K562 (cell line): ENCODE measurements around the gene TACR2. TPM values are rescaled to one million over a fixed set of nuclear protein-coding genes. Genes with fewer than 3 reads are reported as not detected.

Experiments used
- ATAC-seq: fragments of 200-7000 bp; cut with Tn5 transposase; 3 replicates; pipeline ENCODE4 v1.9.1; 2020; ENCODE audit warnings: moderate library complexity
- BruUV-seq: library from RNA; stranded (reverse); fragments of 400-500 nt; replicated peaks from 2 replicates; lab custom pipeline; 2021; lab: Mats Ljungman, UMichigan
- CTCF ChIA-PET: fragments of 300-600 bp; formaldehyde crosslinking; extraction: SDS; loops from one replicate; lab custom pipeline; 2021; ENCODE audit warnings: low intra/inter-chr PET ratio; lab: Yijun Ruan, JAX
- POLR2A ChIA-PET: fragments of 300-600, 350-650 bp; sonication (Branson Sonifier 250); formaldehyde crosslinking; extraction: SDS; loops from one replicate; lab custom pipeline; 2021; ENCODE audit warnings: antibody characterized with exemption, inconsistent platforms; lab: Yijun Ruan, JAX
- DNase-seq, 4 experiments: peaks; one replicate each; pipeline versions ENCODE4 v3.0.0 to v3.0.0-alpha.2; 2011 to 2018; ENCODE audit warnings: low spot score in 3 of 4, mixed read lengths in 3 of 4; ENCODE audit errors: extremely low read depth in 1 of 4
- FAIRE-seq: peaks from 2 replicates; lab custom pipeline; 2011; peaks lifted over from hg19 to GRCh38; lab: Jason Lieb, UNC
- H2AFZ ChIP-seq: 2 replicates; pipeline ENCODE4 v1.6.0; 2011; ENCODE audit warnings: low read depth, low read length, control low read depth, inconsistent platforms
- H3K27ac ChIP-seq: fragments of 200-600 bp; 3 replicates; pipeline ENCODE4 v1.8.0; 2011; ENCODE audit warnings: low read depth, mild to moderate bottlenecking, control low read depth, inconsistent platforms, low read length, moderate library complexity, mixed read lengths; ENCODE audit errors: extremely low read depth
- H3K27me3 ChIP-seq, 2 experiments: fragments of 300-600 bp in 1 of 2; 2 replicates in 1 of 2; 3 replicates in 1 of 2; pipeline versions ENCODE4 v1.6.0 to v1.8.0; 2011; ENCODE audit warnings: inconsistent platforms in 2 of 2, low read length in 2 of 2, mild to moderate bottlenecking in 1 of 2, mixed read lengths in 1 of 2, moderate library complexity in 1 of 2; ENCODE audit not compliant: control insufficient read depth in 2 of 2, insufficient read depth in 2 of 2
- H3K36me3 ChIP-seq: fragments of 300-600 bp; 3 replicates; pipeline ENCODE4 v1.8.0; 2011; ENCODE audit warnings: mild to moderate bottlenecking, low read length, inconsistent platforms; ENCODE audit not compliant: control insufficient read depth, insufficient read depth
- H3K4me1 ChIP-seq, 2 experiments: fragments of 200-600 bp in 1 of 2; replicated peaks in 1 of 2; 2 replicates in 1 of 2; 3 replicates in 1 of 2; pipeline versions ENCODE4 v1.5.1 to v1.8.0; 2011; ENCODE audit warnings: inconsistent platforms in 2 of 2, low read length in 2 of 2, mild to moderate bottlenecking in 1 of 2, mixed read lengths in 1 of 2, moderate library complexity in 1 of 2; ENCODE audit not compliant: control insufficient read depth in 2 of 2, insufficient read depth in 2 of 2
- H3K4me2 ChIP-seq: 2 replicates; pipeline ENCODE4 v1.6.1; 2011; ENCODE audit warnings: low read length, control low read depth, inconsistent platforms, mixed read lengths; ENCODE audit not compliant: insufficient read depth
- H3K4me3 ChIP-seq: fragments of 200-600 bp; sonication (generic), shearing (Covaris generic); 2 replicates; pipeline ENCODE4 v1.5.1; 2016; ENCODE audit warnings: control low read depth, inconsistent platforms
- H3K79me2 ChIP-seq: fragments of 200-600 bp; 3 replicates; pipeline ENCODE4 v1.8.0; 2011; ENCODE audit warnings: low read length, inconsistent platforms; ENCODE audit not compliant: control insufficient read depth, insufficient read depth
- H3K9ac ChIP-seq, 2 experiments: 2 replicates each; pipeline versions ENCODE4 v1.6.0 to v1.6.1; 2011; ENCODE audit warnings: low read depth in 2 of 2, low read length in 2 of 2, control low read depth in 1 of 2, inconsistent platforms in 1 of 2, mild to moderate bottlenecking in 1 of 2, mixed read lengths in 1 of 2; ENCODE audit not compliant: insufficient read depth in 1 of 2
- H3K9me1 ChIP-seq: one replicate; pipeline ENCODE4 v1.6.0; 2011; ENCODE audit warnings: inconsistent platforms, mild to moderate bottlenecking, low read length, moderate library complexity; ENCODE audit not compliant: control insufficient read depth, insufficient read depth
- H3K9me3 ChIP-seq: replicated peaks from 2 replicates; pipeline ENCODE4 v1.5.1; 2011; ENCODE audit warnings: low read depth, low read length, inconsistent platforms; ENCODE audit not compliant: control insufficient read depth, insufficient read depth
- H4K20me1 ChIP-seq: replicated peaks from 2 replicates; pipeline ENCODE4 v1.6.1; 2011; ENCODE audit warnings: low read length, inconsistent platforms, mixed read lengths; ENCODE audit not compliant: control insufficient read depth, insufficient read depth
- BMI1 ChIP-seq: fragments of 150-350 bp; IDR thresholded peaks from 2 replicates; pipeline ENCODE4 v1.6.1; 2014; ENCODE audit warnings: low read length
- DMBX1 ChIP-seq: fragments of 250-450 bp; sonication (Bioruptor Pico); IDR thresholded peaks from 2 replicates; pipeline ENCODE4 v1.8.0; 2022; ENCODE audit warnings: inconsistent platforms, mild to moderate bottlenecking, moderate library complexity, borderline replicate concordance
- HCFC1 ChIP-seq: IDR thresholded peaks from 2 replicates; pipeline ENCODE4 v1.6.1; 2012; ENCODE audit warnings: low read depth, low read length, improper control_type of control experiment
- KDM4B ChIP-seq, 2 experiments: fragments of 450-650 bp in 1 of 2; sonication (generic) in 1 of 2; IDR thresholded peaks; 2 replicates each; pipeline ENCODE4 v1.6.1; 2016 to 2017; ENCODE audit warnings: borderline replicate concordance in 2 of 2, antibody characterized with exemption in 1 of 2, low read depth in 1 of 2, mild to moderate bottlenecking in 1 of 2
- SREBF1 ChIP-seq: fragments of 150-350 bp; IDR thresholded peaks from 2 replicates; pipeline ENCODE4 v1.6.1; 2014; ENCODE audit warnings: antibody characterized with exemption, low read depth, low read length, borderline replicate concordance
- TAL1 ChIP-seq: fragments of 450-650 bp; IDR thresholded peaks from 2 replicates; pipeline ENCODE4 v1.6.1; 2016; ENCODE audit warnings: mild to moderate bottlenecking
- TEAD1 ChIP-seq, 2 experiments: fragments of 450-650 bp in 1 of 2; sonication (generic) in 1 of 2; formaldehyde crosslinking; IDR thresholded peaks; 2 replicates each; pipeline versions ENCODE4 v1.4.0 to v1.8.0; 2020 to 2022; ENCODE audit warnings: mild to moderate bottlenecking in 2 of 2, missing genetic modification reagents in 1 of 2
- ZEB2 ChIP-seq: fragments of 450-650 bp; IDR thresholded peaks from 2 replicates; pipeline ENCODE4 v1.6.1; 2016
- ZSCAN32 ChIP-seq: fragments of 450-650 bp; formaldehyde crosslinking; IDR thresholded peaks from 2 replicates; pipeline ENCODE4 v1.4.0; 2020; ENCODE audit warnings: mild to moderate bottlenecking, moderate library complexity
- WGBS: fragments of 100-300 bp; shearing (Covaris generic); methylation state at CpG from one replicate; pipeline ENCODE4 v1.1.6; 2016; ENCODE audit warnings: low coverage, mixed read lengths; ENCODE audit not compliant: insufficient coverage; ENCODE audit errors: missing lambda C conversion rate; 5-methylcytosine and 5-hydroxymethylcytosine counted together
- in situ Hi-C: fragments of 300-500 bp; cut with MboI; formaldehyde crosslinking; loops from 4 replicates; pipeline ENCODE4 v1.15.0; 2018; ENCODE audit warnings: inconsistent platforms, mixed read lengths
- intact Hi-C: fragments of 100-400 bp; cut with micrococcal nuclease; formaldehyde crosslinking; loops from 2 replicates; pipeline ENCODE4 v1.14.2; 2022
- polyA plus RNA-seq, 8 experiments: library from polyadenylated mRNA; depleted of rRNA in 4 of 8; stranded (reverse) in 5 of 8; unstranded in 3 of 8; fragments of >200 nt; fragmentation: Nextera tagmentation in 2 of 8; fragmentation: Illumina TruSeq in 1 of 8; extraction: Ambion mirVana in 2 of 8; extraction: Trizol in 1 of 8; gene quantifications; 2 replicates each; pipeline versions ENCODE4 v1.2.1 to v1.2.3, GENCODE V29; 2011 to 2014; ENCODE audit warnings: inconsistent platforms in 1 of 8, missing spikeins in 1 of 8
- total RNA-seq, 7 experiments: library from RNA; depleted of rRNA in 6 of 7; stranded (reverse); fragments of >200 nt in 6 of 7; fragmentation: Illumina TruSeq in 2 of 7; extraction: Trizol in 2 of 7; gene quantifications; 2 replicates each; pipeline versions ENCODE4 v1.2.1 to v1.2.3, GENCODE V29; 2011 to 2021; ENCODE audit warnings: low replicate concordance in 1 of 7
- TF ChIP-seq, protein P1 (sequence below): IDR thresholded peaks from 2 replicates; pipeline ENCODE4 v1.6.1; 2012; ENCODE audit warnings: low read depth, low read length, improper control_type of control experiment, borderline replicate concordance

The TACR2 gene
- total and polyA plus RNA-seq, 9 of the 15 experiments (the other 6 are each of a cell fraction or from before 2014, with no cell fraction given) = not detected

DNA sequence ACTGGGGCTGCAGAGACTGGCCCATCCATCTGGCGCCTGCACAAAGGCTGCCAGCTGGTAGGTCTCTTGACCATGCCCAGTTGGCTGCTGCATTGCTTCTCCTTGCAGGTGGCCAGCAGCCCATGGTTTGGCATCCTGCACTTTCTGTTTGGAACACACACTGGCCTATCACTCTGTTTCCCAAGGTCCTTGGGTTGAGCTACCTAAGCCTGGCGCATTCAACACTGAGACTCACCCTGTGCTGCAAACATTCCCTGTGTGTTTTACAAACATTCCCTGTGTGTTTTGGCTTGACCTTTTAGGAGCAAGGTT lies 55.5 kb downstream of the TACR2 start:
- Histone ChIP-seq H3K27me3 (no peaks in the 10 kb centered on the region), H3K36me3 (peaks cover 96% of the 10 kb centered on the region), H3K9ac (no peak overlapping the region), H3K4me3 (no peak overlapping the region), H3K4me1 (peaks cover 0 to 4% of the 10 kb centered on the region in 2 experiments; a peak in 2 of 5 replicates), H3K27ac (no peak overlapping the region), H3K79me2 (peaks cover 75% of the 10 kb centered on the region), H3K9me3 (no peaks in the 10 kb centered on the region), H4K20me1 (peaks cover 11% of the 10 kb centered on the region; the same call in 1 of the 2 replicates), H2AFZ (no peak overlapping the region), H3K4me2 (no peak overlapping the region), H3K9me1 (peaks cover 2% of the 10 kb centered on the region)
- ChIA-PET POLR2A (interaction anchor here (1.1 to 1.2 kb wide), 3 partner anchors 19 to 46 kb away, joined by 3 to 4 read pairs (median 3); no protein-coding TSS in a partner anchor), CTCF (no interaction called here)
- FAIRE-seq = no peak
- no peak for ATAC-seq
- TF ChIP-seq ZSCAN32 (CRISPR knock-in tag) (no peak), SREBF1 (no peak), KDM4B (IDR thresholded peaks at IDR 0.05; ENCODE audit: borderline replicate concordance in 2 of 2, low read depth in 1 of 2) (no peak), TEAD1 (CRISPR knock-in tag; IDR thresholded peaks at IDR 0.05) (no peak), ZEB2 (no peak), BMI1 (no peak), DMBX1 (CRISPR knock-in tag) (no peak), HCFC1 (no peak), TAL1 (no peak)
- TF ChIP-seq, protein P1, sequence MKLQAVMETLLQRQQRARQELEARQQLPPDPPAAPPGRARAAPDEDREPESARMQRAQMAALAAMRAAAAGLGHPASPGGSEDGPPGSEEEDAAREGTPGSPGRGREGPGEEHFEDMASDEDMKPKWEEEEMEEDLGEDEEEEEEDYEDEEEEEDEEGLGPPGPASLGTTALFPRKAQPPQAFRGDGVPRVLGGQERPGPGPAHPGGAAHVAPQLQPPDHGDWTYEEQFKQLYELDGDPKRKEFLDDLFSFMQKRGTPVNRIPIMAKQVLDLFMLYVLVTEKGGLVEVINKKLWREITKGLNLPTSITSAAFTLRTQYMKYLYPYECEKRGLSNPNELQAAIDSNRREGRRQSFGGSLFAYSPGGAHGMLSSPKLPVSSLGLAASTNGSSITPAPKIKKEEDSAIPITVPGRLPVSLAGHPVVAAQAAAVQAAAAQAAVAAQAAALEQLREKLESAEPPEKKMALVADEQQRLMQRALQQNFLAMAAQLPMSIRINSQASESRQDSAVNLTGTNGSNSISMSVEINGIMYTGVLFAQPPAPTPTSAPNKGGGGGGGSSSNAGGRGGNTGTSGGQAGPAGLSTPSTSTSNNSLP = no peak
- DNase-seq = no peak
- no TSS peak for BruUV-seq
- in situ Hi-C loops = no loop called here
- intact Hi-C loops = no loop called here
- 97% methylated on average over 2 of the region's 2 CpGs for WGBS
